HCT116 (cell line): ENCODE results near the gene CHSY3. TPM values are rescaled to one million over a fixed set of nuclear protein-coding genes. Genes with fewer than 3 reads are reported as not detected.

Source experiments
- ATAC-seq: fragments of 200-7000 bp; cut with Tn5 transposase; 2 replicates; pipeline ENCODE4 v1.9.1; 2020; ENCODE audit warnings: mild to moderate bottlenecking, moderate library complexity
- BruUV-seq: library from RNA; stranded (reverse); fragments of 400-500 nt; replicated peaks from 2 replicates; lab custom pipeline; 2021; lab: Mats Ljungman, UMichigan
- CTCF ChIA-PET: fragments of 300-600 bp; sonication (Branson Sonifier 250); formaldehyde crosslinking; loops from one replicate; lab custom pipeline; 2021; ENCODE audit warnings: antibody characterized with exemption; lab: Charles Lee
- POLR2A ChIA-PET: fragments of 300-600, 350-600 bp; sonication (Branson Sonifier 250); formaldehyde crosslinking; loops from one replicate; lab custom pipeline; 2021; ENCODE audit warnings: antibody characterized with exemption; lab: Charles Lee
- RAD21 ChIA-PET, 2 experiments: fragments of 300-600 bp; sonication (Branson Sonifier 250); formaldehyde crosslinking; loops; one replicate each; lab custom pipeline; 2023; ENCODE audit warnings: low total read pairs in 2 of 2; ENCODE audit not compliant: uncharacterized antibody in 2 of 2, unreplicated experiment in 2 of 2, low non-redundant PET in 1 of 2; lab: Charles Lee
- DNase-seq: peaks from one replicate; pipeline ENCODE4 v3.0.0-alpha.2; 2010; ENCODE audit warnings: low read depth, low spot score
- H2AFZ ChIP-seq: fragments of 200-600 bp; shearing (Covaris generic), sonication (generic); 2 replicates; pipeline ENCODE4 v1.6.1; 2017; ENCODE audit warnings: low read depth, mixed run types, mixed read lengths, antibody characterized with exemption, low read length; ENCODE audit not compliant: poor library complexity, severe bottlenecking
- H3K27ac ChIP-seq: 2 replicates; pipeline ENCODE4 v1.5.1; 2012; ENCODE audit warnings: low read depth, low read length
- H3K27me3 ChIP-seq: fragments of 200-600 bp; sonication (generic); 2 replicates; pipeline ENCODE4 v1.6.1; 2016; ENCODE audit warnings: mixed run types, low read length, mixed read lengths; ENCODE audit not compliant: insufficient read depth
- H3K36me3 ChIP-seq, 2 experiments: fragments of 200-500 bp in 1 of 2; fragments of 200-600 bp in 1 of 2; sonication (Bioruptor generic) in 1 of 2; sonication (generic) in 1 of 2; 2 replicates each; pipeline versions ENCODE4 v1.5.1 to v1.6.1; 2014 to 2016; ENCODE audit warnings: low read length in 2 of 2, inconsistent platforms in 1 of 2, mixed read lengths in 1 of 2, mixed run types in 1 of 2; ENCODE audit not compliant: insufficient read depth in 2 of 2, control insufficient read depth in 1 of 2
- H3K4me1 ChIP-seq, 2 experiments: fragments of 200-600 bp in 1 of 2; sonication (generic) in 1 of 2; 2 replicates each; pipeline versions ENCODE4 v1.5.1 to v1.6.1; 2012 to 2017; ENCODE audit warnings: low read length in 2 of 2, inconsistent platforms in 1 of 2, mild to moderate bottlenecking in 1 of 2, mixed read lengths in 1 of 2, mixed run types in 1 of 2, moderate library complexity in 1 of 2; ENCODE audit not compliant: insufficient read depth in 2 of 2, control insufficient read depth in 1 of 2
- H3K4me2 ChIP-seq: fragments of 200-600 bp; sonication (generic); 2 replicates; pipeline ENCODE4 v1.6.1; 2017; ENCODE audit warnings: mixed run types, low read length, mixed read lengths
- H3K4me3 ChIP-seq, 2 experiments: fragments of 200-600 bp in 1 of 2; sonication (generic) in 1 of 2; replicated peaks in 1 of 2; 2 replicates each; pipeline ENCODE4 v1.5.1; 2011 to 2016; ENCODE audit warnings: low read length in 2 of 2, control low read depth in 1 of 2, low read depth in 1 of 2, mild to moderate bottlenecking in 1 of 2, mixed read lengths in 1 of 2, mixed run types in 1 of 2
- H3K79me2 ChIP-seq: fragments of 200-600 bp; sonication (generic); 2 replicates; pipeline ENCODE4 v1.6.1; 2017; ENCODE audit warnings: mild to moderate bottlenecking, mixed run types, low read length, moderate library complexity, mixed read lengths; ENCODE audit not compliant: insufficient read depth
- H3K9ac ChIP-seq: fragments of 200-600 bp; sonication (generic); 2 replicates; pipeline ENCODE4 v1.6.1; 2016; ENCODE audit warnings: low read length, mixed read lengths
- H3K9me2 ChIP-seq: fragments of 200-600 bp; sonication (generic), shearing (Covaris generic); 2 replicates; pipeline ENCODE4 v1.6.1; 2017; ENCODE audit warnings: mixed run types, mild to moderate bottlenecking, moderate library complexity; ENCODE audit not compliant: insufficient read depth
- H3K9me3 ChIP-seq, 2 experiments: fragments of 200-500 bp in 1 of 2; fragments of 200-600 bp in 1 of 2; sonication (Bioruptor generic) in 1 of 2; sonication (generic) in 1 of 2; 2 replicates each; pipeline ENCODE4 v1.6.1; 2014 to 2017; ENCODE audit warnings: low read length in 2 of 2, mixed read lengths in 2 of 2, inconsistent platforms in 1 of 2, low read depth in 1 of 2, mild to moderate bottlenecking in 1 of 2, mixed run types in 1 of 2, moderate library complexity in 1 of 2; ENCODE audit not compliant: control insufficient read depth in 1 of 2, insufficient read depth in 1 of 2
- H4K20me1 ChIP-seq: fragments of 200-600 bp; sonication (generic), shearing (Covaris generic); 2 replicates; pipeline ENCODE4 v1.6.1; 2017; ENCODE audit warnings: mixed run types, mild to moderate bottlenecking, moderate library complexity; ENCODE audit not compliant: insufficient read depth
- CBX3 ChIP-seq: IDR thresholded peaks from 2 replicates; pipeline ENCODE4 v1.6.1; 2012; ENCODE audit warnings: low read depth
- CEBPB ChIP-seq: IDR thresholded peaks from 2 replicates; pipeline ENCODE4 v1.6.1; 2012; ENCODE audit warnings: low read depth
- ELF1 ChIP-seq: IDR thresholded peaks from 2 replicates; pipeline ENCODE4 v1.6.1; 2012; ENCODE audit warnings: low read depth, borderline replicate concordance
- EZH2 ChIP-seq: fragments of 200-600 bp; sonication (generic); IDR thresholded peaks from 2 replicates; pipeline ENCODE4 v1.6.1; 2017; ENCODE audit warnings: antibody characterized with exemption, mixed run types
- EZH2phosphoT487 ChIP-seq: fragments of 200-600 bp; IDR thresholded peaks from 2 replicates; pipeline ENCODE4 v1.6.1; 2018; ENCODE audit warnings: antibody characterized with exemption, borderline replicate concordance
- FOSL1 ChIP-seq: IDR thresholded peaks from 2 replicates; pipeline ENCODE4 v1.6.1; 2012; ENCODE audit warnings: low read depth
- JUND ChIP-seq: IDR thresholded peaks from 2 replicates; pipeline ENCODE4 v1.6.1; 2012
- POLR2A ChIP-seq: IDR thresholded peaks from 2 replicates; pipeline ENCODE4 v1.7.0; 2011; ENCODE audit warnings: borderline replicate concordance; ENCODE audit not compliant: insufficient read depth, insufficient read length; ENCODE audit errors: extremely low read depth
- POLR2AphosphoS5 ChIP-seq: IDR thresholded peaks from 2 replicates; pipeline ENCODE4 v1.6.1; 2011; ENCODE audit warnings: mild to moderate bottlenecking, low read depth, low read length, moderate library complexity
- RAD21 ChIP-seq: IDR thresholded peaks from 2 replicates; pipeline ENCODE4 v1.6.1; 2012; ENCODE audit warnings: low read depth, mild to moderate bottlenecking
- SIN3A ChIP-seq: IDR thresholded peaks from 2 replicates; pipeline ENCODE4 v1.6.1; 2012; ENCODE audit warnings: low read depth
- YY1 ChIP-seq: IDR thresholded peaks from 2 replicates; pipeline ENCODE4 v1.6.1; 2011; ENCODE audit warnings: low read length, low read depth, moderate library complexity, mild to moderate bottlenecking; ENCODE audit not compliant: insufficient replicate concordance; ENCODE audit errors: extremely low read depth
- ZNF274 ChIP-seq: fragments of 200-500 bp; sonication (Bioruptor generic); IDR thresholded peaks from 2 replicates; pipeline ENCODE4 v1.6.1; 2014; ENCODE audit warnings: mild to moderate bottlenecking, low read depth, low read length, inconsistent platforms
- intact Hi-C: fragments of 100-400 bp; cut with micrococcal nuclease; formaldehyde crosslinking; loops from 2 replicates; pipeline ENCODE4 v1.10.0; 2022
- total RNA-seq: library from RNA; stranded (reverse); gene quantifications from one replicate; pipeline ENCODE4 v1.2.1, GENCODE V29; 2021; ENCODE audit not compliant: unreplicated experiment
- TF ChIP-seq, protein P1 (sequence below): IDR thresholded peaks from 2 replicates; pipeline ENCODE4 v1.6.1; 2012
- TF ChIP-seq, protein P2 (sequence below): IDR thresholded peaks from 2 replicates; pipeline ENCODE4 v1.6.1; 2011; ENCODE audit warnings: mild to moderate bottlenecking, low read length, moderate library complexity; ENCODE audit not compliant: insufficient replicate concordance; ENCODE audit errors: extremely low read depth
- TF ChIP-seq, protein P3 (sequence below): IDR thresholded peaks from 2 replicates; pipeline ENCODE4 v1.6.1; 2012

CHSY3 gene
- total RNA-seq, 1 experiment from 2014 or later: 2.3 TPM

DNA sequence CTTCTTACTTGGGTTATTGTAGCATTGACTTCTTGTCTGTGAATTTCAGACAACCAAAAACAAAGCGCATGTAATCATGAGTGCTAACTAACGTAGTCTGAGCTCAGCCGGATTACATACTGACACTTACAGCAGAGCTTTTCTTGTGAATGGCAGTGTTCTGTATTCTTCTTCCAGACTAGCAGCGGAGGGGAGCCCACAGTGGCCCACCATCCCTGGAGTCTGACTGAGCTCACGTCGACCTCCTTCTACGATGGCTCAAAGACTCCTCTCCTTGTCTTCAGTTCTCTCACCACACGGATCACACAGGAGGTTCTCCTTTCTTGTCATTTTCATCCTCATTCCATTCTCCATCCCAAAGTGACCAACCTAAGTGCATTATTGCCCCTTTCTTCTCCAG lies 211.4 kb downstream of the CHSY3 start:
- CTCF ChIA-PET: no interaction called here
- Histone ChIP-seq H4K20me1 (no peaks in the 10 kb centered on the region), H3K9ac (no peak overlapping the region), H3K4me2 (no peak overlapping the region), H3K27me3 (no peaks in the 10 kb centered on the region), H3K4me3 (no peak overlapping the region), H3K4me1 (no peaks in the 10 kb centered on the region), H3K9me3 (no peaks in the 10 kb centered on the region), H3K9me2 (no peaks in the 10 kb centered on the region), H3K27ac (no peak overlapping the region), H3K36me3 (no peaks in the 10 kb centered on the region), H3K79me2 (no peaks in the 10 kb centered on the region), H2AFZ (no peak overlapping the region)
- intact Hi-C loops: no loop called here
- POLR2A ChIA-PET: no interaction called here
- BruUV-seq: no TSS peak
- ATAC-seq: no peak
- no peak for DNase-seq
- RAD21 ChIA-PET: no interaction called here
- TF ChIP-seq CBX3: no peak
- TF ChIP-seq POLR2AphosphoS5: no peak
- TF ChIP-seq, protein P1, sequence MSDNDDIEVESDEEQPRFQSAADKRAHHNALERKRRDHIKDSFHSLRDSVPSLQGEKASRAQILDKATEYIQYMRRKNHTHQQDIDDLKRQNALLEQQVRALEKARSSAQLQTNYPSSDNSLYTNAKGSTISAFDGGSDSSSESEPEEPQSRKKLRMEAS: no peak
- TF ChIP-seq, protein P2, sequence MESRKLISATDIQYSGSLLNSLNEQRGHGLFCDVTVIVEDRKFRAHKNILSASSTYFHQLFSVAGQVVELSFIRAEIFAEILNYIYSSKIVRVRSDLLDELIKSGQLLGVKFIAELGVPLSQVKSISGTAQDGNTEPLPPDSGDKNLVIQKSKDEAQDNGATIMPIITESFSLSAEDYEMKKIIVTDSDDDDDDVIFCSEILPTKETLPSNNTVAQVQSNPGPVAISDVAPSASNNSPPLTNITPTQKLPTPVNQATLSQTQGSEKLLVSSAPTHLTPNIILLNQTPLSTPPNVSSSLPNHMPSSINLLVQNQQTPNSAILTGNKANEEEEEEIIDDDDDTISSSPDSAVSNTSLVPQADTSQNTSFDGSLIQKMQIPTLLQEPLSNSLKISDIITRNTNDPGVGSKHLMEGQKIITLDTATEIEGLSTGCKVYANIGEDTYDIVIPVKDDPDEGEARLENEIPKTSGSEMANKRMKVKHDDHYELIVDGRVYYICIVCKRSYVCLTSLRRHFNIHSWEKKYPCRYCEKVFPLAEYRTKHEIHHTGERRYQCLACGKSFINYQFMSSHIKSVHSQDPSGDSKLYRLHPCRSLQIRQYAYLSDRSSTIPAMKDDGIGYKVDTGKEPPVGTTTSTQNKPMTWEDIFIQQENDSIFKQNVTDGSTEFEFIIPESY: no peak
- TF ChIP-seq, protein P3, sequence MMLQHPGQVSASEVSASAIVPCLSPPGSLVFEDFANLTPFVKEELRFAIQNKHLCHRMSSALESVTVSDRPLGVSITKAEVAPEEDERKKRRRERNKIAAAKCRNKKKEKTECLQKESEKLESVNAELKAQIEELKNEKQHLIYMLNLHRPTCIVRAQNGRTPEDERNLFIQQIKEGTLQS: no peak
- no peak for TF ChIP-seq SIN3A
- TF ChIP-seq CEBPB: no peak
- TF ChIP-seq EZH2: no peak
- no peak for TF ChIP-seq JUND

DNA sequence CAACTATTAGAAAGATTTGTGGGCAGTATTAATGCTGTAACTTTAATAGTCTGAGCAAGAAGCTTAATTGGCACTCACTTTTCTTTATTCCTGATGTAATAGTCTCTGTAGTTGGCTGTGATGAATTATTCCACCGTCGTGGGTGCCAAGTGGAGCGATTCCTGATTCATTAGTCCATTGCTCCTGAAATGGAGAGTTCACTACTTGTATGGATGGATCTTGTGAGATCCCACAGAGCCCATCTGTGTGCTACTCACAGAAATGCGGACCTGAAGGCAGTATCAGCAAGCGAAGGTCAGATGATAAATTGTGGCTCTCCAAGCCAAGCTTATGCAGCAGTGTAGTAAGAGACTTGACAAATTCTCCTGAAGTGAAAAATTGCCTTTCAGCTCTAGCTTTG lies 212.2 kb downstream of the CHSY3 start:
- intact Hi-C loops: no loop called here
- ChIA-PET CTCF (no interaction called here), RAD21 (no interaction called here), POLR2A (no interaction called here)
- no peak for ATAC-seq
- H3K27me3 ChIP-seq: no peaks in the 10 kb centered on the region
- H3K9me2 ChIP-seq: no peaks in the 10 kb centered on the region
- H3K4me3 ChIP-seq: no peak overlapping the region
- no peaks in the 10 kb centered on the region for H3K9me3 ChIP-seq
- H3K27ac ChIP-seq: no peak overlapping the region
- TF ChIP-seq ZNF274: no peak
- TF ChIP-seq, protein P1: no peak
- no peak for TF ChIP-seq POLR2AphosphoS5
- TF ChIP-seq POLR2A: no peak
- no peak for TF ChIP-seq RAD21
- TF ChIP-seq, protein P2: no peak
- TF ChIP-seq FOSL1: no peak
- no peak for TF ChIP-seq ELF1
- TF ChIP-seq YY1: no peak
- no peak for TF ChIP-seq SIN3A
- no peak for TF ChIP-seq EZH2phosphoT487
- H3K36me3 ChIP-seq: no peaks in the 10 kb centered on the region
- H4K20me1 ChIP-seq: no peaks in the 10 kb centered on the region
- H2AFZ ChIP-seq: no peak overlapping the region
- H3K9ac ChIP-seq: no peak overlapping the region
- DNase-seq: no peak
- H3K79me2 ChIP-seq: no peaks in the 10 kb centered on the region
- H3K4me1 ChIP-seq: no peaks in the 10 kb centered on the region
- BruUV-seq: no TSS peak
- H3K4me2 ChIP-seq: no peak overlapping the region
